NCI-H1105 treated with DMSO at 0.1 percent for 48 hours (cell line): ENCODE results near the gene KRTAP10-7.
"Not testable (repeated sequence)": the region's sequence is repeated elsewhere in the genome, so short reads cannot be mapped to it uniquely, and the experiment has no call there.

Source experiments
- DNase-seq: peaks from one replicate; lab custom pipeline; 2025; lab: John Stamatoyannopoulos, UW

Gene KRTAP10-7

GRCh38 chr21:44571844-44572782, 28.3 kb upstream of the KRTAP10-7 start:
- no peak for DNase-seq

GRCh38 chr21:44572959-44573583, 27.3 kb upstream of the KRTAP10-7 start:
- DNase-seq = no peak

- DNase-seq = not testable (repeated sequence)
Observed at GRCh38 chr21:44573630-44574456, 26.6 kb upstream of the KRTAP10-7 start, which contains the start of gene KRTAP10-4. Gene KRTAP10-4 (plus strand): TSS chr21:44573729. CDS start chr21:44573759, 30 bp downstream.

GRCh38 chr21:44574457-44575306, 25.7 kb upstream of the KRTAP10-7 start:
- DNase-seq = no peak

GRCh38 chr21:44575307-44576024, 24.9 kb upstream of the KRTAP10-7 start:
- DNase-seq = no peak

GRCh38 chr21:44576025-44576420, 24.4 kb upstream of the KRTAP10-7 start:
- DNase-seq = no peak

- DNase-seq = no peak
Observed at GRCh38 chr21:44578371-44579055, 21.9 kb upstream of the KRTAP10-7 start.

- DNase-seq = no peak
Observed at GRCh38 chr21:44579056-44579832, 21.2 kb upstream of the KRTAP10-7 start.

- DNase-seq = no peak
Observed at GRCh38 chr21:44579833-44580144, 20.6 kb upstream of the KRTAP10-7 start.

- not testable (repeated sequence) for DNase-seq
Observed at GRCh38 chr21:44580231-44580821, 20.1 kb upstream of the KRTAP10-7 start, which contains the start of gene KRTAP10-5. Gene KRTAP10-5 (minus strand): TSS chr21:44580604. CDS start chr21:44580578, 26 bp downstream.

- no peak for DNase-seq
Observed at GRCh38 chr21:44581158-44581557, 19.2 kb upstream of the KRTAP10-7 start.

- no peak for DNase-seq
Observed at GRCh38 chr21:44582055-44582454, 18.3 kb upstream of the KRTAP10-7 start.

GRCh38 chr21:44583089-44583799, 17.2 kb upstream of the KRTAP10-7 start:
- DNase-seq = no peak

GRCh38 chr21:44583800-44584147, 16.6 kb upstream of the KRTAP10-7 start:
- no peak for DNase-seq

- no peak for DNase-seq
Observed at GRCh38 chr21:44585892-44586291, 14.5 kb upstream of the KRTAP10-7 start.

GRCh38 chr21:44589094-44589493, 11.3 kb upstream of the KRTAP10-7 start:
- no peak for DNase-seq

- DNase-seq = no peak
Observed at GRCh38 chr21:44589586-44590305, 10.7 kb upstream of the KRTAP10-7 start.

- DNase-seq = no peak
Observed at GRCh38 chr21:44590311-44590721, 10.1 kb upstream of the KRTAP10-7 start.
